GM12891 (cell line): ENCODE results near the gene FASTKD1.

Experiments used
- POLR2A ChIP-seq: IDR thresholded peaks from 2 replicates; pipeline ENCODE4 v1.6.1; 2011; ENCODE audit warnings: low read depth, low read length, control low read depth
- TAF1 ChIP-seq: IDR thresholded peaks from 2 replicates; pipeline ENCODE4 v1.6.1; 2011; ENCODE audit warnings: low read depth, low read length, control low read depth

GRCh38 chr2:169495310-169495928 lies 78.2 kb downstream of the FASTKD1 start:
- TF ChIP-seq POLR2A, result no peak
- TF ChIP-seq TAF1, result no peak
